ENCODE data around the gene ST3GAL4. TPM values are rescaled to one million over a fixed set of nuclear protein-coding genes. Genes with fewer than 3 reads are reported as not detected.
"Not testable (repeated sequence)": the region's sequence is repeated elsewhere in the genome, so short reads cannot be mapped to it uniquely, and the experiment has no call there.

The ST3GAL4 gene
- total and polyA plus RNA-seq, 2 of the 8 experiments (the other 6 are each of a cell fraction or from before 2014, with no cell fraction given) = 15.6 to 20.0 TPM

GRCh38 chr11:126380909-126381308, 25.4 kb downstream of the ST3GAL4 start (continued):
- TF ChIP-seq HDAC2 (IDR thresholded peaks at IDR 0.05; ENCODE audit: borderline replicate concordance in 1 of 2, low read depth in 2 of 2, low read length in 2 of 2) (no peak), KDM1A (IDR thresholded peaks at IDR 0.05; ENCODE audit: borderline replicate concordance, low read length) (no peak), TAF7 (optimal IDR thresholded peaks at IDR 0.05; ENCODE audit: borderline replicate concordance, low read depth, low read length) (no peak), JUND (IDR thresholded peaks at IDR 0.05; ENCODE audit: low read length) (no peak), MAFK (IDR thresholded peaks at IDR 0.05; ENCODE audit: low read depth, low read length) (no peak), GABPA (IDR thresholded peaks at IDR 0.05; ENCODE audit: borderline replicate concordance, insufficient read depth, low read length) (no peak), EZH2 (IDR thresholded peaks at IDR 0.05; ENCODE audit: low read depth, low read length, severe bottlenecking) (no peak), POLR2A (IDR thresholded peaks at IDR 0.05; ENCODE audit: control extremely low read depth in 1 of 2, low read depth in 2 of 2, low read length in 2 of 2) (no peak)

GRCh38 chr11:126381960-126382359, 26.5 kb downstream of the ST3GAL4 start:
- H2AK5ac ChIP-seq (ENCODE audit: low read depth, low read length); H4K20me1 ChIP-seq (replicated peaks in 1 of 2; ENCODE audit: control insufficient read depth in 1 of 2, insufficient read depth in 2 of 2, low read length in 2 of 2); H2BK20ac ChIP-seq (ENCODE audit: low read length); H4K91ac ChIP-seq (replicated peaks; ENCODE audit: insufficient read length, low read length); H3K9me3 ChIP-seq (ENCODE audit: insufficient read depth in 2 of 2, low read depth in 1 of 2, low read length in 1 of 2); H2AFZ ChIP-seq (ENCODE audit: low read length); H4K8ac ChIP-seq (ENCODE audit: extremely low read depth, insufficient read depth, low read length); H2BK120ac ChIP-seq (replicated peaks; ENCODE audit: low read depth, low read length); H3K36me3 ChIP-seq (ENCODE audit: control insufficient read depth in 2 of 4, insufficient read depth in 4 of 4, low read length in 3 of 4); H3K27me3 ChIP-seq (replicated peaks in 1 of 4; ENCODE audit: control insufficient read depth in 3 of 4, extremely low read depth in 1 of 4, insufficient read depth in 3 of 4, low read length in 3 of 4); H4K5ac ChIP-seq (ENCODE audit: insufficient read length, low read depth, low read length); H2BK5ac ChIP-seq (ENCODE audit: low read depth, low read length); FAIRE-seq; DNase-seq (ENCODE audit: low read depth in 1 of 2, low spot score in 2 of 2); H3K23ac ChIP-seq (ENCODE audit: insufficient read length); H3K9ac ChIP-seq (replicated peaks in 1 of 4; ENCODE audit: extremely low read depth in 1 of 4, low read depth in 3 of 4, low read length in 3 of 4); H2BK15ac ChIP-seq (ENCODE audit: low read length); H3K79me1 ChIP-seq (ENCODE audit: low read depth, low read length); H3K4me2 ChIP-seq (ENCODE audit: insufficient read depth in 1 of 2, low read depth in 2 of 2, low read length in 2 of 2); H3K27ac ChIP-seq (ENCODE audit: low read depth, low read length); H3K56ac ChIP-seq (replicated peaks; ENCODE audit: insufficient read length, low read depth, low read length); H3K23me2 ChIP-seq (ENCODE audit: low read depth, low read length); H3K4me1 ChIP-seq (replicated peaks in 1 of 4; ENCODE audit: control insufficient read depth in 3 of 4, insufficient read depth in 4 of 4, low read length in 3 of 4); H3K4ac ChIP-seq (replicated peaks; ENCODE audit: insufficient read length, low read depth, low read length); H3K14ac ChIP-seq (ENCODE audit: insufficient read length); CTCF ChIA-PET (ENCODE audit: partially characterized antibody); H3K4me3 ChIP-seq (ENCODE audit: extremely low read depth in 1 of 4, insufficient read depth in 2 of 4, low read depth in 3 of 4, low read length in 4 of 4); H2BK12ac ChIP-seq (ENCODE audit: low read depth, low read length); H3K79me2 ChIP-seq (ENCODE audit: control insufficient read depth in 1 of 2, insufficient read depth in 2 of 2, low read length in 2 of 2); H3K18ac ChIP-seq (ENCODE audit: extremely low read depth, low read length); POLR2A ChIA-PET (ENCODE audit: partially characterized antibody): not testable (repeated sequence)
- 100% methylated on average over 1 of the region's 10 CpGs; no CpG with 5 or more reads in 1 of the 2 experiments for WGBS, 2 experiments (ENCODE audit: extremely low coverage in 1 of 2, insufficient coverage in 1 of 2, insufficient read length in 1 of 2, insufficient replicate concordance in 2 of 2, low coverage in 1 of 2, low lambda C conversion rate in 2 of 2, missing lambda C conversion rate in 1 of 2)
